ENCODE data around the gene PKN3. TPM values are rescaled to one million over a fixed set of nuclear protein-coding genes. Genes with fewer than 3 reads are reported as not detected.

PKN3 gene
- total and polyA plus RNA-seq, 9 of the 15 experiments (the other 6 are each of a cell fraction or from before 2014, with no cell fraction given), result 0.82 to 49.2 (median 19.7) TPM

GRCh38 chr9:128688501-128689292 is 13.6 kb upstream of the PKN3 start, which contains the start of gene SET (continued):
- TF ChIP-seq BCLAF1 (IDR thresholded peaks at IDR 0.05; ENCODE audit: borderline replicate concordance in 1 of 2, control insufficient read depth in 1 of 2, low read depth in 2 of 2, low read length in 1 of 2) (no peak), PCBP1 (IDR thresholded peaks at IDR 0.05; ENCODE audit: low read depth, low read length, poor library complexity, severe bottlenecking) (no peak), ELF2 (CRISPR knock-in tag; IDR thresholded peaks at IDR 0.05) (peak; percentile 77), NFRKB (IDR thresholded peaks at IDR 0.05; ENCODE audit: low read depth) (peak; percentile 67; the same call in 1 of the 2 replicates), PHB (CRISPR knock-in tag; IDR thresholded peaks at IDR 0.05) (peak; percentile 97), SMARCB1 (IDR thresholded peaks at IDR 0.05; ENCODE audit: insufficient read length, low read depth) (no peak), GMEB1 (CRISPR knock-in tag; IDR thresholded peaks at IDR 0.05) (peak; percentile 97), ZNF398 (CRISPR knock-in tag; IDR thresholded peaks at IDR 0.05) (no peak), JUND (IDR thresholded peaks at IDR 0.05; ENCODE audit: borderline replicate concordance, low read depth, low read length) (no peak), JUND (tag; IDR thresholded peaks at IDR 0.05; ENCODE audit: borderline replicate concordance, low read depth, low read length) (peak; percentile 41; the same call in 1 of the 3 replicates), OTX1 (CRISPR knock-in tag; IDR thresholded peaks at IDR 0.05) (no peak; the same call in 1 of the 2 replicates), TCF7L2 (IDR thresholded peaks at IDR 0.05; ENCODE audit: low read depth, low read length) (no peak), RAD51 (IDR thresholded peaks at IDR 0.05; ENCODE audit: borderline replicate concordance, low read depth) (peak; percentile 87), ZNF146 (CRISPR knock-in tag; IDR thresholded peaks at IDR 0.05; ENCODE audit: unreplicated experiment) (no peak), MAFK (IDR thresholded peaks at IDR 0.05; ENCODE audit: low read length) (no peak), MCM2 (IDR thresholded peaks at IDR 0.05; ENCODE audit: low read depth) (no peak), JUN (IDR thresholded peaks at IDR 0.05; ENCODE audit: borderline replicate concordance, low read depth, low read length) (peak; percentile 51; the same call in 1 of the 2 replicates), JUN (CRISPR knock-in tag; IDR thresholded peaks at IDR 0.05; ENCODE audit: borderline replicate concordance) (no peak), PRPF4 (IDR thresholded peaks at IDR 0.05; ENCODE audit: insufficient read depth, low read depth, low read length, poor library complexity, severe bottlenecking) (no peak), ZNF124 (CRISPR knock-in tag; IDR thresholded peaks at IDR 0.05) (no peak), ASH1L (IDR thresholded peaks at IDR 0.05; ENCODE audit: borderline replicate concordance, low read depth, partially characterized antibody) (no peak), BRD9 (IDR thresholded peaks at IDR 0.05; ENCODE audit: low read depth, partially characterized antibody) (peak; percentile 74)

Data from K562 (cell line).